GM18951 (cell line): ENCODE measurements around the gene PCDH9.

Source experiments
- POLR2A ChIP-seq: IDR thresholded peaks from 4 replicates; pipeline ENCODE4 v1.6.1; 2011; ENCODE audit warnings: mild to moderate bottlenecking; ENCODE audit not compliant: insufficient read length, insufficient read depth; ENCODE audit errors: extremely low read depth
- in situ Hi-C: fragments of 300-500 bp; cut with MboI; formaldehyde crosslinking; loops from one replicate; pipeline ENCODE4 v1.12.0; 2022; ENCODE audit warnings: low sequenced_read_pairs, mixed read lengths, inconsistent platforms; ENCODE audit not compliant: unreplicated experiment

Gene PCDH9

DNA sequence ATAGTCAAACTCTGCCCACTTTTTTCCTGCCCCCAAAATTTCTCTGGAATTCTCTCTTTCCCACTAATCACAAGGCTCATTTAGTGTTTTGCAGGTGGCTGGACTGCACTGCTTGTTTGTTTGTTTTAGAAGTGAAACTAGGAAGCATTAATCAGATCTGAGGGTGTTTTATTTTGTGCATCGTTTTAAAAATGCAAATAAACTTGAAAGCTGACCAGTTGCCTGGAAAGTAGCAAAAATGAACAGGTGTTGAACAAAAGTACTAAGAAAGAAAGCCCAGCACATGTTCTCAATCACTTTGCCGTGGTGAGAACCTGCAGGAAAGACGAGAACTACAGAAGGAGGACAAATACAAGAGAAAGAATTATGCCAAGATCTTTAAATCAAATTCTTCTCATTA is 365.5 kb downstream of the PCDH9 start:
- in situ Hi-C loops, result no loop called here
- TF ChIP-seq POLR2A, result no peak

DNA sequence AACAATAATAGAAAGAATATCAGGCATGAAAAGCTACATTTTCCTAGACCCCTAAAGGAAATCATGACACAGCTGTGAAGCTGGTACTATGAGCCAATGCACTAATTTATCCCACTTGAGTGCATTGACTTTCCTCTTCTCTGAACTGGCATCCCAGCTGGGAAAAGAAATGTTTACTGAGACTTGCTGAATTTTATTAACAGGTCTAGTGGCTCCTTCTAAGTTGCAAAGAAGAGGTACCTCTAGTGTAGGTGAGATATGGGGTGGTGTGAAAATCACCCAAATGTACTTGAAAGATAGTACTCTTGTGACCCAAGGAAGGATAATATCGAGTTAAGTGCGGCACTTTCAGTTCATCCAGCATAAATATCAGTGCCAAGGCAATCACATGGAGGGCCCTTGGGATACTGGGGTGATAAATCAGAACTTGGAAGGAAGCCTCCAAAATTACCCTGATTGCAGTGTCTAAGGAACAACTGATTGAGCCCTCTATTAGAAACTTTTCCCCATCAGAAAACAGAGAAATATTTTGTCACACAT is 369.2 kb downstream of the PCDH9 start:
- in situ Hi-C loops, result no loop called here
- no peak for TF ChIP-seq POLR2A

DNA sequence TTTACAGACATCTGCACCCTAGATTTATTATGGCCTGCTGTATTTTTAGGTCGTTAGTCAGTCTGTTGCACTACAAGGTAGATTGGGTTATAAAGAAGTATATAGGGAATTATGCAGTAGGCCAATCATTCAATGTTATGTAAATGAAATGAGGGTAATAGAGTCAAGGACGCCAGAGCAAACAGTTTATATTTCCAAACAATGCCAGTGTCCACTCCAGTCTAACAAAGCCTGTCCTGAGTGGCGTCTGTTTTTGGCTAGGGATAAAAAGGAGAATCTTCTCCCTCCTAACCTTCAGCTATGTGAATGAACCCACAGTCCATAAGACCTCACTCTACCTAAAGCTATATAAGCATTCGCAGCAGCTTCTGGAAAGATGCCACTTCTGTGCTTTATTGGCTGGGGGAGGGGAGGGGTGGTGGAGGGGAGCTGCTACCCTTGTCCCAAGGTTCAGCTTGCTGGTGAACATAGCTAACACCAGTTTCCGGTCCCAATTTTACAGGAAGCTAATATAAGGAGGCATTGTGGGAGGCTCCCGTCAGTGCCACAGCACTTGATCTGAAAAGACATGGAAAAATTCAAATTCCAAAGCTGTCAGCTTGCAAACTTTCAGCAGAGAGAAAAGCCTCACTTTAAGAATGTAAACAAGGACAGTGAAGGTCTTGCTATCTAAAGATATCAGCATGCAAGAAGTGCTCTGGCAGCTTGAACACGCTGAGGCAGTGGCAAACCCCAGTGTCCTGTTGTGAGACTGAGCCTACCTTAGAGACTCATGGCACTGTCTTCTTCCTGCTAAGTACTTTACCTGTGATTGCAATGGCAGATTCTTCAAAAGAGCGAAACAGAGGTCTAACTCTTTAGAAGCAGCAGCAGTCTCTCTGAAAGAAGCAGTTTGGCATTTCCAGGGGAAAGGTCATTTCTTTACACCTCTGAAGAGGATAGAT is 369.9 kb downstream of the PCDH9 start:
- in situ Hi-C loops, result no loop called here
- TF ChIP-seq POLR2A, result no peak

DNA sequence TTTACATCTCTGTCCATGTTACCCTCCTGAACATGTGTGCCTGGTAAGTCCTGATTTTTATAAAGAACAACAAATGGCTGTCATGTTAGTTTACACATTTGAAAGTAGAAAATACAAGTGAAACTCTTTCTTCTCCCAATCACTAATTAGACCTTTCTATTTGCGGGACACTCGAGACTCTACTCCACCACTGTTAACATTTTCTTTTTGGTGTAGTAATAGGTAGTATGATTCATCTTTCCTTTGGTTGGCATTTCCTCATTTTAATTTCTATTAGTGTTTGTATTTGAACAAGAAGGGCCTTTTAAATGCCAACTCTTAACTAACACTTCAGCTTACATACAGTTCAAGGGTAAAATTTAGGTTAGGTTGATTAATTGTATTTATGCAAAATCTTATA is 371.1 kb downstream of the PCDH9 start:
- in situ Hi-C loops, result no loop called here
- no peak for TF ChIP-seq POLR2A

DNA sequence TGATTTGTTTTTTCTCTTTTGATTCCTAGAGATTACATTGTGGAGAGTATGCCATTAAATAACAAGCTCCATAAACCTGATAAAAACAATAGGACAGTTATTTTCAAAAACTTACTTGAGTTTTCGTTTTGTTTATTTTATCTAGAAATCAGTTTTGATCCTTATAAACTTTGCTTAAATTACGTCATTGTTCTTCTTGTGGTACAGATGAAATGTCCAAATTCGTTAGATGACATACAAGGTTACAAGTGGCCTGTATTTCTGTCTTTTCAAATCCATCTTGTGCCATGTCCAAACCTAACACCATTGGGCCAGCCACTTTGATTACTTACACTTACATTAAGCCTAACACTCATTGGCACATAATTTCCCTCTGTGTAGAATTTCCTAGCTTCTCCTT is 372.0 kb downstream of the PCDH9 start:
- TF ChIP-seq POLR2A, result no peak
- in situ Hi-C loops, result no loop called here

DNA sequence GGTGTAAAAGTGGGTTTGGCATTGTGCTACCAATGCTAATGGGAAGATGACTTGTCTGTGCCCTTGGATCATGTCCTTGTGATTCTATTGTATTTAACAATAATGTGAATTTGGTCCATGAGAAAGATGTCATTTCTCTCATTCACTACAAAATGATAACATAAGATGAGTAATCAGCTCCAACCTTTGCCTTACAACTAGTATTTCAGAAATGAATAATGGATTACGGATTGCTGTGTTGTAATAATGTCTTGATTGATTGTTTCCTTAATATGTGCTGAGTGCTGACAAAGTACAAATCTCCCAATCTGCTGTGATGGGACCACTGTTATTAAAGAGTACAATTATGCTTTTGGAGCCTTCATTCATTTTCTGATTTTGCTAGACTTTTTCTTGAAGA is 375.0 kb downstream of the PCDH9 start:
- TF ChIP-seq POLR2A, result no peak
- in situ Hi-C loops, result no loop called here

DNA sequence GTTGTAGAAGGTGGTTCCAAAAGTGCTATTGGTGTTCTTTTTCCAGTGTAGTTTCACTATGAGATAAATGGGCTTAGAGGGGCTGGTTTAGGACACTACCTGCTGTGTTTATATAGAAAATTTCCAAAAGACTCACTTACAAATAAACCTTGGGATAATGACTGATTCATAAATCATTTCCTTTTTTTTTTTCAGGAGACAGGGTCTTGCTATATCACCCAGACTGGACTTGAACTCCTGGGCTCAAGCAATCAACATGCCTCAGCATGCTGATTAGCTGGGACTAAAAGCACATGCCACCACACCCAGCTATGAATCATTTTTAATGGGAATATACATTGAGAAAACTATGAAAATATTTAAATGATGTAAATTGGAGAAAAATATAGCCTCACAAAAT is 376.6 kb downstream of the PCDH9 start:
- TF ChIP-seq POLR2A, result no peak

DNA sequence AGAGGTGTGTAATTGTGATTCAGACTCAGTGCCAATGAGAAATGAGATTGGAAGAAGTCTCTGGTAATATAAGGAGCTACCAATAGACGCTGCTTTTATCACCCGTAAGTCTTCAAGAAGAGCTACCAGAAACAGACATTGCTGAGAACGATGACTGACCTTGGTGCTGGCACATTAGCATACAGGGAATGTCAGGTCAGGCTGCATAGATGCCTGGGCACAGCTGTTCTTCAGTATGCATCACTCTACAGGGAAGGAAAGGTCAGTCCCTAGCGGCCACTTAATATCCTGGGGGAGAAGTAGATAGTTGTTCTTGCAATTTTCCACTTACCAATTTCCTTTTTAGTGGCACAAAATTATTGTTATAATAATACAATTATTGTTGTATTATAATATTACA is 380.4 kb downstream of the PCDH9 start:
- no peak for TF ChIP-seq POLR2A
- in situ Hi-C loops, result no loop called here

More for the DNA sequence above, 376.6 kb downstream of the PCDH9 start:
- in situ Hi-C loops, result no loop called here

DNA sequence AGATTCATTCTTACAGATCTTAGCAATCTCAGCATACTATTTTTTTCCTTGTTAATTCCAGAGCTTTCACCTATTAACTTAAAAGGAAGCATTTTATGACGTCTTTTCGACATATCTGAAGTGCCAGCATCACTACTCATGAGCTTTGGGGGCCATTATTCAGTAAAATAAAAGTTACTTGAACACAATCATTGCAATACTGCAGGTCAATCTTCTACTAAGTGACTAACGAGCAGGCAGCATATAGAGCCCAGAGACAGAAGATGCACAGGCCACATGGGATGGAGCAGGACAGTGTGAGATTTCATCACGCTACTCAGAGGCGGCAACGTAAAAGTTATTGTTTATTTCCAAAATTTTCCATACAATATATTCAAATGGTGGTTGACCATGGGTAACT is 382.6 kb downstream of the PCDH9 start:
- TF ChIP-seq POLR2A, result no peak
- in situ Hi-C loops, result no loop called here

DNA sequence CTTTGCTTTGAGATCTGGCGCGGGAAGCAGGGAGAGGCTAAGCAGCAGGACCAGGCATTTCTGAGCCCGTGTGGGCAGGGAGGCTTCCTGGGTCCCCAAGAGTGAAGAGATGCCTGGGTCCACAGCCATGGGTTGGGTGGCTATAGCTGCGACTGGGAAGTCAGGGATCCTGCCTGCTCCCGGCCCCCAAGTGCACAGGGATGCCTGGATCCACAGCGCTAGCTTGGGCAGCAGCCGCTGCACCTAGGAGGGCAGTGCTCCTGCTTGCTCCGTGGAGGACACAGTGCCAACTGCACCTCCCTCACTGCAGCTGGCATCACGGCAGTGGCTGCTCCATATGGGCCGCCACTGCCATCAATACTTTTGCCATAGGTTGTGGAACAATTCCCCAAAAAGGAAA is 384.7 kb downstream of the PCDH9 start:
- in situ Hi-C loops, result no loop called here
- TF ChIP-seq POLR2A, result no peak

DNA sequence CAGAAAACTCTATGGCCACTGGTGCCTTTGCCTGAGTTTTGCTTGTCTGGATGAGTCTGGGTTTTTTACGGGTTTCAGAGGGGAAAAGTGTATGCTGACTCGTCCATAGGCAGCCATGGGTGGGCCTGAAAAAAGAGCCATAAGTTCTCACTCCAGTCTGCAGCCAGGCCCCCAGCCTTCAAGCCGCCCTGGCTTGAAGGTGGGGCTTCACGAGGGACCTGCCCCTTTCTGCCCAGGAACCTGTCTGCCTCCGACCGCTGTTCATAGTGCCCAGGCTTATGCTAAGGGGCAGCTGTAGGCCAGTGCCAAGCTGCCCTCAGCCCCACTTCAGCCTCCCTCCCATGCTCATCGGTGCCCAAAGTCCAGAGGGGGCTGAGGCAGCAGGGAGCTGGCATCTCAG is 385.2 kb downstream of the PCDH9 start:
- in situ Hi-C loops, result no loop called here
- no peak for TF ChIP-seq POLR2A

DNA sequence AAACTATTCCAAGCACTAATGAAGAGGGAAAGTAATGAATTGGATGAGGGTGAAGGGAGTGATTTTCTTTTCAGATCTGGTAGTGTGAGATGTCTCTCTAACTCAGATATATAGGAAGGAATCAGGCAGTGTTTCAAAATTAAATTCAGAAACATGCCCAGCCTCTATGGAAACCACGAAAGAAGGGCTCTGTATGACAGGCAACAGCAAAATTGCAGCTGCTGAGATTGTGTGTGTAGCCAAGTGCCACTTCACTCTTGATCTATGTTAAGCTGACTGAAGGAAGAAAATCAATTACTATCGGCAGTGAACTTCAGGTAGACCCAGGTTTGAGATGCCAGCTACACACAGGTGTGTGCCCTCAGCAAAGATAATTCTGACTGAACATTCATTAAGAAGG is 387.4 kb downstream of the PCDH9 start:
- in situ Hi-C loops, result no loop called here
- TF ChIP-seq POLR2A, result no peak

DNA sequence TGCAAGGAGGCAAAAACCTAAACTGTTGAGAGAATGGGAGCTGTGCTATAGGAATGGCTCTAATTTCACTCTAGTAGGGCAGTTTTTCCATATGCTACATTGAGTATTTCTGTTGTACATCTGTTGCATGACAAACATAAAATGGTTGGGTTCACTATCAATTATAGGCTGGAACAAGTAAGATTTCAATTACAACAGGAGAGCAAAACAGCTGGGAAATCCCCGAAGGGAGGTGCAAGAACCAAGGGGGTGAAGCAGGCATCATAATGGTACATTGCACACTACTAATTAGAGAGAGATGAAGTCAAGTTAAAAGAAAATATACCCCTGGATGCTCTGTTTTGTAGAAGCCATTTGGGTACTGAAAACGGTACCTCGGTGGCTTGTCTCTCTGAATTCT is 389.5 kb downstream of the PCDH9 start:
- TF ChIP-seq POLR2A, result no peak
- in situ Hi-C loops, result no loop called here

DNA sequence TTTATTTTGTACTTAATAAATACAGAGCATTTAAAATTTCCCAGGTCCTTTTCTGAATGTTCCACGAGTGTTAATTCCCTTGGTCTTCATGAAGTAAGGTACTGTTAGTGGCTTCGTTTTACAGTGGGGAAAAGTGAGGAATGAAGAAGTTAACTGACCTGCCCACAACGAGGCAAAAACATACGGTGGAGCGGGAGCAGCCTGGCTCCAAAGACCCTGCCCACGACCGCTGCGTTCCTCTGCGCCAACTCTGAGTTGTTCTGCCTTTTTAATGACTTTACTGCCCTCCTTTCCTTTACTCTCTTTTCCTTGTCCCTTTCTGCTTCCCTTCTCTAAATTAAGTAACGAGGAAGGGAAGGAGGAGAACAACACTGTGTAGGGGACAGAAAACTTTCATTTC is 392.9 kb downstream of the PCDH9 start:
- in situ Hi-C loops, result no loop called here
- TF ChIP-seq POLR2A, result no peak

DNA sequence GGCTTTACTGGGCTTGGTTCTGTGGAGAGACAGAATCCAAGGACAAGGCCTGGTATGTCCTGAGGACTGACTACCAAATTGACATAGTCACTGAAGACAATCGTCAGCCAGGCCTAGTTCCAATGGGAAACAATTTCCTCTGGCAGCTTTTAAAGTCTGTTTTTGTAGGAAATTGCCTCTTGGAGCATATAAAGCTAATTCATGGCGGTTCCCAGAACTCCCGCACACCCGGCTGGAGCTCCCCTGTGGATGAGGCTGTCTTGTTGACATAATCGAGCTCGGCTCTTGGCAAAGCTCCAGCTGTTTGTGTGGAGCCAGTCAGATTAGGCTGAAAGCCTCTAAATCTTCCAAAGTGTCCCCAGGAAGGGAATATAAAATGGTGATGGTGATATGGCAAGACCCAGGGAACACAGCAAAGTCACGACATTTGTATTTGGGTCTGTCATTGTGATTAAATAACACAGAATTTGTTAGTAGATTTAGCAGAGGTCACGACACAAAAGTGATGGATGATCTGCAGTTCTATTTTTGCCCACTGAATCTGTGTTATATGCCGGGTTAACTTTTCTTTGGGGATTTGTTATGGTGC is 395.0 kb downstream of the PCDH9 start:
- in situ Hi-C loops, result no loop called here
- TF ChIP-seq POLR2A, result no peak
